ENCODE data around the gene IL1RL1.

IL1RL1 gene

DNA sequence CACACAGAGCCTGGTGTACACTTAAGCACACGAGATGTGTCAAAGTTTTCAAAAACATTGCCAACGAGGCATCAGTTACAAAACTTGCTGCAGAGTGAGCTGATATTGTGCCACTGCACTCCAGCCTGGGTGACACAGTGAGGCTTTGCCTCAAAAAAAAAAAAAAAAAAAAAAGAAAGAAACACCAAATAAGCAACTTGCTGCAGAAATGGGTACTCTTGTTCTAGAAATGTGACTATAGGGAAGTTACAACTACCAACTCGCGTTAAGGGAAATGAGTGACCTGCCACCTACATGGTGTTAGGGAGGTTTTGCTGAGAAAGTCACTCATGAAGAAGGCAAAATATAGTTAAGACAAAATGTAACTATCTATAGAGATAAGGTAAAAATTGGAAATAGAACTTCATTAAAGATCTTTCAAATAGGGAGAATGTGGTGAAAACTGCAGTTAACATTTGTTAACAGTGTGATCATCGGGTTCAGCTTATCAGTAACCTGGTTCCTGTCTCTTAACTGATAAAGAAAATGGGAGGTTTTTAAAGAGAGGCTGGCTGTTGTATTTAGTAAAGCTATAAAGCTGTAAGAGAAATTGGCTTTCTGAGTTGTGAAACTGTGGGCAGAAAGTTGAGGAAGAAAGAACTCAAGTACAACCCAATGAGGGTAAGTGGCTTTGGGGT, at the start of gene IL1RL1:
Gene IL1RL1 (plus strand): TSS at position 600 of the 677 bp plus-strand sequence. CDS start 26,702 bp downstream, outside the sequence.
- no peak for DNase-seq (ENCODE audit: low read depth)

GRCh38 chr2:102262216-102263129, 48.9 kb upstream of the IL1RL1 start:
- no peak for DNase-seq (ENCODE audit: low read depth)

- no peak for DNase-seq (ENCODE audit: low read depth)
These were observed 46.4 kb upstream of the IL1RL1 start for GRCh38 chr2:102264952-102265351.

DNA sequence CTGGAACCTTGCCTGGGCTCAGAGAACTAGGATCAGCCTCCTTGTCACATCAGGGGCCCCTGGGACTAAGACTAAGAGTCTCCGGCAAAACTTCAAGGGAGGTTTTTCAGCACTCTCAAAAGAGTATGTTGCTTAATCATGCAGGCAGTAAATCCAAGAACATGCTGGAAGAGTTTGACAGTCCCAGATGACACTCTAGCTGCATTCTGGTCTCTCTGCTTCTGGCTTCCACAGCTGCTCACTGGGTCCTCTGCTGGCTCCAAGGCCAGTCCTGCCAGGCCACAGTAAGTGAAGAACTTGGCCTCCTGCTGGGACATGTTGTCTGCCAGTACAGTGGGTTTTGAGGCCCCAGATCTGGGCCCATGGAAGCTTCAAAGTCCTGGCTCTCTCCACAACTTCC, 45.2 kb upstream of the IL1RL1 start:
- DNase-seq (ENCODE audit: low read depth): no peak

DNA sequence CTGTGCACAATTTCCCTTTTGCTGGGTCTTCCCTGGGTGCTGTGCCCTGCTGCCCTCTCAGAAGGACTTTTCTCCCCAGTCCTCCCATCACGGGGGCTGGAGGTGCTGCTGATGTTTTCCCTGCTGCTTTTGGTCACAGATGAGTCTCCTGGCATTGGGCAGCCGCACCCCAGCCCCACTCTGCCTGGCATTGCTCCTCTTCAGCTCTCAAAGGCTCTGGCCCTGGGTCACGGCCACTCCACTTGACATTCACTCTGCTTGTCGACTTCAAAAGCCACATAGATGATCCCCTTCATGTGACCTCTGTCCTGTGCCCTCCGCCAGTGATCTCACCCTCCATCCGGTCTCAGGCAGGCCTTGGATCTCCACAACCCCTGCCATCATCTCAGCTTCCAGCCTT, 43.6 kb upstream of the IL1RL1 start:
- DNase-seq (ENCODE audit: low read depth): no peak

DNA sequence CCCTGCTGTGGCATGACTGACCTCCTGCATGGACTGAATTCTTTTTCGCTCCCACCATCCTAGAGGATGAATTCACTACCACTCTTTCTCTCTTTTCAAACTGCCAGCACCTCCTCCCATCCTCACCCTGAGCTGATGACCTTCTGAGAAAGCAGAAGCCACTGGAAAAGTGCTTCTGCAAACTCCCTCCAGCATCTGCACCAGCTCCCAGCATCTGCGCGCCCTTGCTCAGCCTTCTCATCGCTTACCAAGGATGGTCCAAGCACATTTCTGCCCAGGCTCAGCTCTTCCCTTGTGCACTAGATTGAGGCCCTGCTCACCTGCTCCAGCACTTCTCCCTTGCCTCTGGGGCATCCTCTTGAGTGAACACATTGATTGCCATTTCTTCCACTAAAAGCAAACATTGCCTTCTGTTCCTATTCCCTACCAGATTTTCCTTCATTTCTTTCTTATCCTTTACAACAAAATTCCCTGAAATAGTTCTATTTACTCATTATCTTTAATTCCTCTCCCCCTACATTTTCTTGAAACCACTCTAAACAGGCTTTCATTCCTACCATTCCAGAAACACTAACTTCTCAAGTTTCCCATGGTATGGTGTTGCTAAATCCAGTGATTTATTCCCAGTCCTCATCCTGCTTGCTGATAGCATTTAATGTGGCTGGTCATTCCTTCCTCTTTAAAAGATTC, 42.7 kb upstream of the IL1RL1 start:
- DNase-seq (ENCODE audit: low read depth): no peak

GRCh38 chr2:102269200-102269524, 42.2 kb upstream of the IL1RL1 start:
- DNase-seq (ENCODE audit: low read depth): no peak

DNA sequence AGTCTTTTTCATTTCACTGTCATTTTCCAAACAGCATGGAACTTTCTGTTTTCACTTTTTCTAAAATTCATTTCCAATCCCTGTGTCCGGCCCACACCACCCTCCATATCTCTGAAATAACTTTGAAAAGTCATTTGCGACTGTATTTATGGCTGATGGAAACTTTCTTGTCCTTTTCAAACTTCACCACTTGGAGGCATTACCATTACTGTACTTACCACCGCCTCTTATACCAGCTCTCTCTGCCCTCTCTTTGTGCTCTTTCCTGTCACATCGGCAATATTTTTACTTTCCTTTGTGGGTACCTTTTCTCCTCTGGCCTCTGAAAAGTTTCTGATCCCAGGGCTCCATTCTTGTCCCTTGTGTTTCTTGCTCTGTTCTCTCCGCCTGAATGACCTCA, 39.5 kb upstream of the IL1RL1 start:
- DNase-seq (ENCODE audit: low read depth): no peak

DNA sequence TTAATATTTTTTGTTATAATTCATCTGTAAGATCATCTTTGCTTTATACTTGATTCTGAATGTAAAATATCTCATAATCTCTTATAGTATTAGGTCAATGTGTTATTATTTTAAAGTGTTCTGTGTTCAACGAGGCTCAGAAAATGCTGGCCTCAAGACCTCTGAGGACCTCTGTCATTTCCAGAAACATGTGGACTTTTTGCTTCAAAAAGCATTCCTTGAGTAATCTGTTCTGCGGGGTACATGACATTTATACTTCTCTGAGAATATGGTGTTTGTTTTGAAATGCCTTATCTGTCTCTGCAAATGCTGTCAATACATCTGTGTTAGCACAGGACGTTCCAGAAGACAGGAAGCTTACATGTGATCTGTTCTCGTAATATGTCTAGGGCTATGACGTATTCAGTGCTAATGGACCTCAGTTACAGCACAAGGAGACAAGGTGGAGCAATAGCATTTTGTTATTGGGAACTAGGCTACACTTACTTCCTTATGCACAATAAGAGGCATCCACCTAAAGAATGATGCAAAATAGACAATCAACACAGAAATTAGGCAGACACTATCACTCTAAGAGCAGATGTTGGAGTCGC, 37.6 kb upstream of the IL1RL1 start:
- no peak for DNase-seq (ENCODE audit: low read depth)

DNA sequence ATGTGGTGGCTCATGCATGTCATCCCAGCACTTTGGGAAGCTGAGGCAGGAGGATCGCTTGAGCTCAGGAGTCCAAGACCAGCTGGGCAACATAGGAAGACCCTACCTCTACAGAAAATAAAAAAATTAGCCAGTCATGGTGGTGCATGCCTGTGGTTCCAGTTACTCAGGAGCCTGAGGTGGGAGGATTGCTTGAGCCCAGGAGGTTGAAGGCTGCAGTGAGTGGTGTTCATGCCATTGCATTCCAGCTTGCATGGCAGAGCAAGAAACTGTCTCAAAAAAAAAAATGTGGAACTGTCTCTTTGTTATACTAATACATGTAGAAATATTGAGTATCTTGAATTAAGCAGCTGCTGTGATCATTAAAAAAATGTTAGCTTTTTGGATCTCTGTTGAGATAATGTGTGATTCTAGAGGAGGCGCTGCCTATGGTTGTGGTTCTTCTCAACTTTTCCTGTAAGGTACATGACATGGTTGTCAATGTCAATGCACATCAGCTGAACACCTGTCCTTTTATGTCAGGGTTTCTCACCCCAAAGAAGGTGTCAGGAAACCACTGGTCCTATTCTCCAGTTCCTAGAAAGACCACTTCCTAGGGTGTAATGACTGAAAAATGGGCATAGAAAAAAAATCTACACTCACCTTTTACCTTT, 34.7 kb upstream of the IL1RL1 start:
- no peak for DNase-seq (ENCODE audit: low read depth)

- no peak for DNase-seq (ENCODE audit: low read depth)
These were observed 34.1 kb upstream of the IL1RL1 start for GRCh38 chr2:102277202-102277700.

DNA sequence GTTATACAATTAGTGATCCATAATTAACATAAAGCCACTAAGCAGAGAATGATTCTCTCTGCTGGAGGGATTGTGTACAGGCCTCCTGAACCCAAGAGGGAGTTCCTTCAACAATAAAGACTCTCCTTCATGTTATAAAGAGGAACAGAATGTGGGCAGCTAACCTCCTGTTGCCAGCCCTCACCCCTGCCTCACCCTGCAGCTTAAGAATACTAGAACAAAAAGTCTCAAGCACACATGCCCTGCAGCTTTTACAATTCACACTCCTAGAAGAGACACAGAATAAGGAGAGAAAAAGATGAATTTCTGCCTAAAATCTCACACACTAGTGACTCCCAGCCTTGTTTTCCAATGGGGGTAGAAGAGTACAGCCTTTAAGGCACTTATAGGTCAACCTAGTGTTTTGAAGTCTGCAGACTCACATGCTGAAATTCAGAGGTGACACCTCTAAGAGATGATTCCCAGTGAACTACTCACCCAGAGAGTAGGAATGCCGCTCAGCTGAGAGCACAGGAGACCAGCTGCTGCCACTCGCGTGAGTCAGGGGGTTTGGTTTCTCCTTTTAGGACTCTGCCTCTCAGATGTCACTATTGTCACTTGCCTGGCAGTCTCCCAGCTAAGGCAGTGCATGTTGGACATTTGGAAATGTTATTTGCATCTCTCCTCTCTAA, 32.5 kb upstream of the IL1RL1 start:
- DNase-seq (ENCODE audit: low read depth): no peak

GRCh38 chr2:102279391-102279735, 32.0 kb upstream of the IL1RL1 start:
- DNase-seq (ENCODE audit: low read depth): no peak

DNA sequence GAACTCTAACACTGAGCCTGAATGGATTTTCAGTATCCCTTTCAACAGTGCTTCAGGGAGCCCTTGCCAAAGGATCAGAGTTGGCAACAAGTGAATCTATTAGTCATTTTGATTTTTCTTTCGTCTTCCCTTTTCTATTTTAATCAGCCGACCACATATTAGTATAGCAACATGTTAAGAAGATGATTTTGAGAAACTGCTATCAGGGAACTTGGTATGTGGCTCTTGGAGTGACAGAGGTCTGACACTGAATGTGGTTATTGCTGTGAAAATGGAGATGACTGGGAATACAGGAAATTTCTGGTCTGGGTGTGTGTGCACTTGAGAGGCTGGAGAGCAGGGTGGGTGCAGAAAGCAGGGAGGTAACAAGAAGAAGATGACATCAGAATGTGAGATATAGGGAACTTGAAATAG, 28.7 kb upstream of the IL1RL1 start:
- no peak for DNase-seq (ENCODE audit: low read depth)

DNA sequence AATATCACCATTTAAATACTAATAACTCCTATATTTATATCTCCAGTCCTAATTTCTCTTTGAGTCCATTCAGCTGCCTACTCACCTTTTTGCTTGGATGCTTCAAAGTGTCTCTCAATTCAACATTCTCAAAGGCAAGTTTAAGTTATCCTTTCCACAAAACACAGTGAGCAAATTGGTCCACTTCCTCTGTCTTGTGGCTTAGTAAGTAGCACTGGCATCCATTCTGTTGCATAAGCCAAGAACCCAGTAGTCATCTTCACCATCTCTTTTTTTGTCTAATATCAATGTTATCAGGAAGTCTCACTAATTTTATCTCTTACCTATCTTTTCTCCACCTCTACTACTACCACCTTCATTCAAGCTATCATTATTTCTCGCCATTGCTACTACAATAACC, 27.4 kb upstream of the IL1RL1 start:
- no peak for DNase-seq (ENCODE audit: low read depth)

- DNase-seq (ENCODE audit: low read depth): no peak
These were observed 26.8 kb upstream of the IL1RL1 start for GRCh38 chr2:102284611-102285010.

DNA sequence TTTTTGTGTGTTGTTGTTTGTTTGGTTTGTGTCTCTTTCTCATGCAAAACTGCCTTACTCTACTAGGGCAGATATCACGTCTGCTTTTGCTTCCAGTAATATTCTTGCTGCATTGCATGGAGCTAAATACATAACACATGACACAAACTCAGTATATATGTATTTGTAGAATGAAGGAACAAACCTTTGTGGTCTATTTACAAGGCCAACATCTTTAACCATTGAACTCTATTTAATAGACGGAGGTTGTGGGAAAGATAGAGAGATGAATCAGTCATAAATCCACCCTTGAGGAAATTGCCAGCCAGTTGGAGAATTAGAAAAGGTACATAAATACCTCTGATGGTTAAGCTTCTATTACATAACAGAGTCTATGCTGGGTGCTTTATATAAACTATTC, 26.0 kb upstream of the IL1RL1 start:
- no peak for DNase-seq (ENCODE audit: low read depth)

- no peak for DNase-seq (ENCODE audit: low read depth)
These were observed 25.3 kb upstream of the IL1RL1 start for GRCh38 chr2:102286041-102286440.

- no peak for DNase-seq (ENCODE audit: low read depth)
These were observed 22.2 kb upstream of the IL1RL1 start for GRCh38 chr2:102289129-102289528.

DNA sequence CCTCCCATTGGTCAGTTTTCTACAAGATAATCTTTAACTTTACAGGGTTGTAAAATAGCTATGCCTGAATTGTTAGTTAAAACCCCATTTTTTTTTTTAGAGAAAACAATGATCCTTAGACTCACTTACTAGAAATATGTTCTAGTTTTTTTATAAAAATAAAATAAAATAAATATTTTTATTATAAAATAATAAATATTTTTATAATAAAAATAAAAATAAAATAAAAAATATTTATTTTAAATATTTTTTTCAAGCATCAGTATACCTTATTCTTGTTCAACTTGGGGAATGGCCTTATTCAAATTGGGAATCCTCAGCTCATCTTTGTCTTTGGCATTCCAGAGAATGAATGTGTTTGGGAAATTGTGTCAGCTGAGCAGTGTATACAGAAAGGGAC, 20.8 kb upstream of the IL1RL1 start:
- DNase-seq (ENCODE audit: low read depth): no peak

GRCh38 chr2:102291319-102292075, 19.9 kb upstream of the IL1RL1 start:
- no peak for DNase-seq (ENCODE audit: low read depth)

Data from stimulated activated CD8-positive, alpha-beta memory T cell treated with anti-CD3 and anti-CD28 coated beads, Interleukin-7, amount 100 ng/mL, for 24 hours (primary cell).